NCI-H524 treated with DMSO at 0.1 percent for 48 hours (cell line): Measurements from ENCODE around the gene AGAP3.

ENCODE experiments used
- DNase-seq: peaks from one replicate; lab custom pipeline; 2025; lab: John Stamatoyannopoulos, UW

Gene AGAP3

GRCh38 chr7:151088019-151088855 lies 2.0 kb downstream of the AGAP3 start:
- DNase-seq, result no peak

GRCh38 chr7:151088856-151089699 lies 2.8 kb downstream of the AGAP3 start:
- peak; percentile 71 for DNase-seq

- peak; percentile 62 for DNase-seq
Measured at GRCh38 chr7:151089893-151090730, 3.8 kb downstream of the AGAP3 start.

- DNase-seq, result no peak
Measured at GRCh38 chr7:151091003-151091402, 4.7 kb downstream of the AGAP3 start.

- no peak for DNase-seq
Measured at GRCh38 chr7:151091431-151091830, 5.2 kb downstream of the AGAP3 start.

- no peak for DNase-seq
Measured at GRCh38 chr7:151091988-151092387, 5.7 kb downstream of the AGAP3 start.

- no peak for DNase-seq
Measured at GRCh38 chr7:151093748-151094147, 7.5 kb downstream of the AGAP3 start.

GRCh38 chr7:151094675-151095074 lies 8.4 kb downstream of the AGAP3 start:
- no peak for DNase-seq

- no peak for DNase-seq
Measured at GRCh38 chr7:151095123-151095797, 9.0 kb downstream of the AGAP3 start.

- no peak for DNase-seq
Measured at GRCh38 chr7:151095828-151096475, 9.7 kb downstream of the AGAP3 start.

- no peak for DNase-seq
Measured at GRCh38 chr7:151099486-151100211, 13.4 kb downstream of the AGAP3 start.

- DNase-seq, result no peak
Measured at GRCh38 chr7:151100921-151101320, 14.6 kb downstream of the AGAP3 start.

GRCh38 chr7:151101621-151102396 lies 15.5 kb downstream of the AGAP3 start:
- DNase-seq, result no peak

- DNase-seq, result no peak
Measured at GRCh38 chr7:151102991-151103390, 16.7 kb downstream of the AGAP3 start.

- DNase-seq, result no peak
Measured at GRCh38 chr7:151103973-151104372, 17.7 kb downstream of the AGAP3 start.

GRCh38 chr7:151104411-151105235 lies 18.3 kb downstream of the AGAP3 start:
- no peak for DNase-seq

GRCh38 chr7:151107882-151108281 lies 21.6 kb downstream of the AGAP3 start:
- DNase-seq, result peak; percentile 88
